ENCODE measurements around the gene BHLHE40. TPM values are rescaled to one million over a fixed set of nuclear protein-coding genes. Genes with fewer than 3 reads are reported as not detected.

Gene BHLHE40
- total RNA-seq, 1 donor from 2014 or later = 96.3 TPM

GRCh38 chr3:5007873-5008272 is 28.6 kb downstream of the BHLHE40 start:
- no peak for TF ChIP-seq CTCF (conservative IDR thresholded peaks at IDR 0.05; ENCODE audit: low read depth, low read length)
- no peak for DNase-seq (ENCODE audit: low read depth)
- no peak overlapping the region for H3K4me3 ChIP-seq (ENCODE audit: low read depth, low read length)

- DNase-seq (ENCODE audit: low read depth) = no peak
- no peak for TF ChIP-seq CTCF (conservative IDR thresholded peaks at IDR 0.05; ENCODE audit: low read depth, low read length)
- no peak overlapping the region for H3K4me3 ChIP-seq (ENCODE audit: low read depth, low read length)
Measured at GRCh38 chr3:5009506-5010109, 30.4 kb downstream of the BHLHE40 start.

GRCh38 chr3:5010140-5010539 is 30.9 kb downstream of the BHLHE40 start:
- H3K4me3 ChIP-seq (ENCODE audit: low read depth, low read length) = no peak overlapping the region
- no peak for TF ChIP-seq CTCF (conservative IDR thresholded peaks at IDR 0.05; ENCODE audit: low read depth, low read length)
- no peak for DNase-seq (ENCODE audit: low read depth)

- no peak for DNase-seq (ENCODE audit: low read depth)
- no peak overlapping the region for H3K4me3 ChIP-seq (ENCODE audit: low read depth, low read length)
- TF ChIP-seq CTCF (conservative IDR thresholded peaks at IDR 0.05; ENCODE audit: low read depth, low read length) = no peak
Measured at GRCh38 chr3:5010706-5011554, 31.7 kb downstream of the BHLHE40 start.

- TF ChIP-seq CTCF (conservative IDR thresholded peaks at IDR 0.05; ENCODE audit: low read depth, low read length) = no peak
- H3K4me3 ChIP-seq (ENCODE audit: low read depth, low read length) = no peak overlapping the region
- no peak for DNase-seq (ENCODE audit: low read depth)
Measured at GRCh38 chr3:5011555-5012256, 32.5 kb downstream of the BHLHE40 start.

- H3K4me3 ChIP-seq (ENCODE audit: low read depth, low read length) = no peak overlapping the region
- TF ChIP-seq CTCF (conservative IDR thresholded peaks at IDR 0.05; ENCODE audit: low read depth, low read length) = no peak
- DNase-seq (ENCODE audit: low read depth) = no peak
Measured at GRCh38 chr3:5012367-5012766, 33.1 kb downstream of the BHLHE40 start.
